Measurements from ENCODE around the gene PRIMA1.

DNA sequence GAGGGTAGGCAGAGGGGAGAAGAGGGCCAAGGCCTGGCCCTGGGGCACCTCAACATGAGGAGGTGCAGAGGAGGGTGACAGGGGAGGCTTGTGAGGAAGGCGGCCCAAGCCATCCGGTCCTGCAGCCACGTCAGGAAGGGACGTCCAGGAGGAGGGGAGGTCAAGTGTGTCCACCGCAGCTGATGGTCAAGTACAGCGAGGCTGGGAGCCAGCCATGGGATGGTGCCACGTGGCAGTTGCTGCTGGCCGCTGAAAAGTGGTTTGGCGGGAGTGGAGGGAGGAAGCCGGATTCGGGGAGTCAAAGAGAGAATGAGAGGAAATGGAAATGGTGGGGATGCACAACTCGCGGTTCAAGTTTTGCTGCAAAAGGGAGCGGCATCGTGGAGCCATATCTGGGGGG, 41.2 kb downstream of the PRIMA1 start:
- TF ChIP-seq, protein P1, sequence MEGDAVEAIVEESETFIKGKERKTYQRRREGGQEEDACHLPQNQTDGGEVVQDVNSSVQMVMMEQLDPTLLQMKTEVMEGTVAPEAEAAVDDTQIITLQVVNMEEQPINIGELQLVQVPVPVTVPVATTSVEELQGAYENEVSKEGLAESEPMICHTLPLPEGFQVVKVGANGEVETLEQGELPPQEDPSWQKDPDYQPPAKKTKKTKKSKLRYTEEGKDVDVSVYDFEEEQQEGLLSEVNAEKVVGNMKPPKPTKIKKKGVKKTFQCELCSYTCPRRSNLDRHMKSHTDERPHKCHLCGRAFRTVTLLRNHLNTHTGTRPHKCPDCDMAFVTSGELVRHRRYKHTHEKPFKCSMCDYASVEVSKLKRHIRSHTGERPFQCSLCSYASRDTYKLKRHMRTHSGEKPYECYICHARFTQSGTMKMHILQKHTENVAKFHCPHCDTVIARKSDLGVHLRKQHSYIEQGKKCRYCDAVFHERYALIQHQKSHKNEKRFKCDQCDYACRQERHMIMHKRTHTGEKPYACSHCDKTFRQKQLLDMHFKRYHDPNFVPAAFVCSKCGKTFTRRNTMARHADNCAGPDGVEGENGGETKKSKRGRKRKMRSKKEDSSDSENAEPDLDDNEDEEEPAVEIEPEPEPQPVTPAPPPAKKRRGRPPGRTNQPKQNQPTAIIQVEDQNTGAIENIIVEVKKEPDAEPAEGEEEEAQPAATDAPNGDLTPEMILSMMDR (IDR thresholded peaks at IDR 0.05; ENCODE audit: insufficient read depth, low read length, poor library complexity, severe bottlenecking), result no peak
- TF ChIP-seq EZH2phosphoT487 (conservative IDR thresholded peaks at IDR 0.05; ENCODE audit: low read length), result no peak
